ENCODE data around the gene ATP9A. TPM values are rescaled to one million over a fixed set of nuclear protein-coding genes. Genes with fewer than 3 reads are reported as not detected.
"Not testable (repeated sequence)": the region's sequence is repeated elsewhere in the genome, so short reads cannot be mapped to it uniquely, and the experiment has no call there.

ATP9A gene
- total and polyA plus RNA-seq, 2 donors (not counting 1 experiment from before 2014, with no cell fraction given), result 23.3 to 96.3 TPM

- Histone ChIP-seq H3K4me1 (ENCODE audit: control insufficient read depth, extremely low read depth, insufficient read depth, low read length) (peaks cover 13% of the 10 kb centered on the region), H2AFZ (ENCODE audit: low read length) (no peak overlapping the region), H3K9me3 (ENCODE audit: control insufficient read depth, insufficient read depth, low read depth, low read length) (no peaks in the 10 kb centered on the region), H3K27ac (ENCODE audit: insufficient read depth, low read length) (no peak overlapping the region), H3K9ac (ENCODE audit: insufficient read depth, low read length) (no peak overlapping the region), H4K20me1 (ENCODE audit: control insufficient read depth, extremely low read depth, insufficient read depth, low read length) (no peaks in the 10 kb centered on the region), H3K36me3 (ENCODE audit: control insufficient read depth, insufficient read depth, low read length) (no peaks in the 10 kb centered on the region), H3K4me2 (ENCODE audit: extremely low read depth, insufficient read depth, low read length) (no peak overlapping the region), H3K4me3 (replicated peaks in 1 of 4; ENCODE audit: control extremely low read depth in 1 of 4, insufficient read depth in 1 of 4, low read depth in 3 of 4, low read length in 4 of 4) (no peak overlapping the region), H3K79me2 (ENCODE audit: control insufficient read depth, insufficient read depth, low read length) (no peaks in the 10 kb centered on the region), H3K27me3 (ENCODE audit: control insufficient read depth, insufficient read depth, low read length) (no peaks in the 10 kb centered on the region)
- TF ChIP-seq CTCF (conservative IDR thresholded peaks at IDR 0.05 in 1 of 2, IDR thresholded peaks at IDR 0.05 in 1 of 2; ENCODE audit: low read depth in 1 of 2, low read length in 2 of 2) (no peak), EZH2 (IDR thresholded peaks at IDR 0.05; ENCODE audit: low read length, missing control alignments) (no peak)
- DNase-seq (ENCODE audit: low read depth in 2 of 2), result peak in 1 of 2 donors; percentile 20
These were observed 29.2 kb downstream of the ATP9A start for GRCh38 chr20:51738877-51739447.

DNA sequence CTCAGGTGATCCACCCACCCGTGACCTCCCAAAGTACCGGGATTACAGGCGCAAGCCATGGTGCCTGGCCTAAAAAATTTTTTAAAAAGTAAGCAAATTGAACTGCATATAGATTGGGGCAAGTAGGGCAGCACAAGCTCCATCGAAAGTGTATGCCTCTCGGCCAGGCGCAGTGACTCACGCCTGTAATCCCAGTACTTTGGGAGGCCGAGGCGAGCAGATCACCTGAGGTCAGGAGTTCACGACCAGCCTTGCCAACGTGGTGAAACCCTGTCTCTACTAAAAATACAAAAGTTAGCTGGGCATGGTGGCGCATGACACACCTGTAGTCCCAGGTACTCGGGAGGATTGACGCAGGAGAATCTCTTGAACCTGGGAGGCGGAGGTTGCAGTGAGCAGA, 29.9 kb downstream of the ATP9A start:
- not testable (repeated sequence) for H3K36me3 ChIP-seq (ENCODE audit: control insufficient read depth, insufficient read depth, low read length); H3K9ac ChIP-seq (ENCODE audit: insufficient read depth, low read length); H3K4me2 ChIP-seq (ENCODE audit: extremely low read depth, insufficient read depth, low read length); H3K9me3 ChIP-seq (ENCODE audit: control insufficient read depth, insufficient read depth, low read depth, low read length); H3K27ac ChIP-seq (ENCODE audit: insufficient read depth, low read length); H3K4me3 ChIP-seq (replicated peaks in 1 of 4; ENCODE audit: control extremely low read depth in 1 of 4, insufficient read depth in 1 of 4, low read depth in 3 of 4, low read length in 4 of 4); H2AFZ ChIP-seq (ENCODE audit: low read length); H4K20me1 ChIP-seq (ENCODE audit: control insufficient read depth, extremely low read depth, insufficient read depth, low read length); DNase-seq (ENCODE audit: low read depth in 2 of 2); H3K79me2 ChIP-seq (ENCODE audit: control insufficient read depth, insufficient read depth, low read length); H3K27me3 ChIP-seq (ENCODE audit: control insufficient read depth, insufficient read depth, low read length)
- H3K4me1 ChIP-seq (ENCODE audit: control insufficient read depth, extremely low read depth, insufficient read depth, low read length), result peaks cover 13% of the 10 kb centered on the region

GRCh38 chr20:51736947-51737346, 31.2 kb downstream of the ATP9A start:
- TF ChIP-seq EZH2 (IDR thresholded peaks at IDR 0.05; ENCODE audit: low read length, missing control alignments) (no peak), CTCF (conservative IDR thresholded peaks at IDR 0.05 in 1 of 2, IDR thresholded peaks at IDR 0.05 in 1 of 2; ENCODE audit: low read depth in 1 of 2, low read length in 2 of 2) (no peak)
- H3K79me2 ChIP-seq (ENCODE audit: control insufficient read depth, insufficient read depth, low read length), result no peaks in the 10 kb centered on the region
- H2AFZ ChIP-seq (ENCODE audit: low read length), result no peak overlapping the region
- no peaks in the 10 kb centered on the region for H3K27me3 ChIP-seq (ENCODE audit: control insufficient read depth, insufficient read depth, low read length)
- H3K9me3 ChIP-seq (ENCODE audit: control insufficient read depth, insufficient read depth, low read depth, low read length), result no peaks in the 10 kb centered on the region
- H3K4me1 ChIP-seq (ENCODE audit: control insufficient read depth, extremely low read depth, insufficient read depth, low read length), result peaks cover 5% of the 10 kb centered on the region
- H3K4me3 ChIP-seq (replicated peaks in 1 of 4; ENCODE audit: control extremely low read depth in 1 of 4, insufficient read depth in 1 of 4, low read depth in 3 of 4, low read length in 4 of 4), result no peak overlapping the region
- H4K20me1 ChIP-seq (ENCODE audit: control insufficient read depth, extremely low read depth, insufficient read depth, low read length), result no peaks in the 10 kb centered on the region
- H3K4me2 ChIP-seq (ENCODE audit: extremely low read depth, insufficient read depth, low read length), result no peak overlapping the region
- H3K36me3 ChIP-seq (ENCODE audit: control insufficient read depth, insufficient read depth, low read length), result no peaks in the 10 kb centered on the region
- H3K9ac ChIP-seq (ENCODE audit: insufficient read depth, low read length), result no peak overlapping the region
- DNase-seq (ENCODE audit: low read depth in 2 of 2), result no peak
- no peak overlapping the region for H3K27ac ChIP-seq (ENCODE audit: insufficient read depth, low read length)
